Fibroblast of skin of back (primary cell): ENCODE data around the gene HECTD2. TPM values are rescaled to one million over a fixed set of nuclear protein-coding genes. Genes with fewer than 3 reads are reported as not detected.
"Not testable (repeated sequence)": the region's sequence is repeated elsewhere in the genome, so short reads cannot be mapped to it uniquely, and the experiment has no call there.

Experiments
- DNase-seq: peaks from one replicate; pipeline ENCODE4 v3.0.0-alpha.2; 2013
- polyA plus RNA-seq, 2 experiments: library from polyadenylated mRNA; unstranded; fragments of 120-200 nt; gene quantifications; one replicate each; pipeline ENCODE4 v1.2.1, GENCODE V29; 2013; ENCODE audit not compliant: insufficient read length in 2 of 2

Gene HECTD2, protein sequence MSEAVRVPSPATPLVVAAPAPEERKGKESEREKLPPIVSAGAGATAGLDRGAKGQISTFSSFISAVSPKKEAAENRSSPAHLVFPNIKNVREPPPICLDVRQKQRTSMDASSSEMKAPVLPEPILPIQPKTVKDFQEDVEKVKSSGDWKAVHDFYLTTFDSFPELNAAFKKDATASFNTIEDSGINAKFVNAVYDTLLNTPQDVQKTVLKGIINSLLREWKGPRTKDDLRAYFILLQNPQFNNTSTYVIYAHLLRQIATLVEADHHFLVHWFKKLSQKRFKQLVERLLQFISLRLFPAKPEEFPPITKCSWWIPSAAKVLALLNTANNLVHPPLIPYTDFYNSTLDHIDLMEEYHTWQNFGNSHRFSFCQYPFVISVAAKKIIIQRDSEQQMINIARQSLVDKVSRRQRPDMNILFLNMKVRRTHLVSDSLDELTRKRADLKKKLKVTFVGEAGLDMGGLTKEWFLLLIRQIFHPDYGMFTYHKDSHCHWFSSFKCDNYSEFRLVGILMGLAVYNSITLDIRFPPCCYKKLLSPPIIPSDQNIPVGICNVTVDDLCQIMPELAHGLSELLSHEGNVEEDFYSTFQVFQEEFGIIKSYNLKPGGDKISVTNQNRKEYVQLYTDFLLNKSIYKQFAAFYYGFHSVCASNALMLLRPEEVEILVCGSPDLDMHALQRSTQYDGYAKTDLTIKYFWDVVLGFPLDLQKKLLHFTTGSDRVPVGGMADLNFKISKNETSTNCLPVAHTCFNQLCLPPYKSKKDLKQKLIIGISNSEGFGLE
- 8.2 TPM for polyA plus RNA-seq (2013, experiment 1 of 2; ENCODE audit: insufficient read length)
- 12.2 TPM for polyA plus RNA-seq (2013, experiment 2 of 2; ENCODE audit: insufficient read length)

DNA sequence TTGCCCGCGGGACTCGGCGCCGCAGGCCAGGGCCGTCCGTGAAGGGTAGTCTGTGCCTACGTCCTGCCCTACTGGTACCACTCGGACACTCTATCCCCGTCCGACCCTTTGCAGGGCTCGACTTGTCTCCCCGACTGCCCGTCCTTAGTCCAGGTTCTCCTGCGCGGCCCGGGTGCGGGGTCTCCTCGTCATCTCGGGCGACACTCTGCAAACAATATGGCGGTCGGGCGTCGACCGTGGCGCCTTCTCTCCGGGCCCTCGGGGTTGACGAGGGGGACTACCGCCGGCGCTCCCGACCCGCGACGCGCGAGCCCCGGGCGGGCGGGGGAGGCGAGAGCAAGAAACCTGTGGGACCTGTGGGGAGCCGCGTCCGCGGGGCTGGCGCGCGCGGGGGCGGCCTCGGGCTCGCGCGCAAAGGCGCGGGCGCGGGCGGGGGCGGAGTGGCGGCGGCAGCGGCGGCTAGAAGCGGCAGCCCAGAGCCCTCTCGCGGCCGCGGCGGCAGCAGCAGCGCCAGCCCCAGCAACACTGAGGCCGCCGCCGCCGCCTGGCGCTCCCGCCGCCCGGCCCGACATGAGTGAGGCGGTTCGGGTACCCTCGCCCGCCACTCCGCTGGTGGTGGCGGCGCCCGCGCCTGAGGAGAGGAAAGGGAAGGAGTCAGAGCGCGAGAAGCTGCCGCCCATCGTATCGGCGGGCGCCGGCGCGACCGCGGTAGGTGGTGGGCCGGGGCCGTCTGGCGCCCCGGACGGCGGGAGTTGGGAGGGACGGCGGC is at the start of gene HECTD2:
TSS of gene HECTD2 (plus strand) at position 476 of the 769 bp plus-strand sequence. CDS start at position 571, 95 bp downstream.
- peak; percentile 81 for DNase-seq

DNA sequence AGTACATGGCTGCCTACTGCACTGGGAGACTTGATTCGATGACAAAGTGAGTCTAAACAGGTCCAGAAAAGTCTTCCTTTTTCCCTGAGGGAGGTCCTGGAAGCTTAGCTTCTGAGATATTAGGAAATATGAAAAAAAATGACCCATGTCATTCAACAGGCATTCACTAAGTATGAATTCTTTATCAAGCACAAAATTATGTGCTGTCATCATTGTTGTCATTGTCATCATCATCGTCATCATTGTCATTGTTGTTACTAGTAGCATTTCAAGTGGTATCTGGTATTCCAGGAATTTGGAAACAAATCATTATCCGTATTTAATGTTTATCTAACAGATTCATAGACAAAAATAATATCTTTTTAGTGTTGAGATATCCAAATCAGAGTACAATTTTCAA is 49.7 kb upstream of the HECTD2 start:
- DNase-seq: peak; percentile 86

DNA sequence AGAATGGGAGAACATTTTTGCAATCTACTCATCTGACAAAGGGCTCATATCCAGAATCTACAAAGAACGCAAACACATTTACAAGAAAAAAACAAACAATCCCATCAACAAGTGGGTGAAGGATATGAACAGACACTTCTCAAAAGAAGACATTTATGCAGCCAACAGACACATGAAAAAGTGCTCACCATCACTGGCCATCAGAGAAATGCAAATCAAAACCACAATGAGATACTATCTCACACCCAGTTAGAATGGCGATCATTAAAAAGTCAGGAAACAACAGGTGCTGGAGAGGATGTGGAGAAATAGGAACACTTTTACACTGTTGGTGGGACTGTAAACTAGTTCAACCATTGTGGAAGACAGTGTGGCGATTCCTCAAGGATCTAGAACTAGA is 44.6 kb upstream of the HECTD2 start:
- not testable (repeated sequence) for DNase-seq

DNA sequence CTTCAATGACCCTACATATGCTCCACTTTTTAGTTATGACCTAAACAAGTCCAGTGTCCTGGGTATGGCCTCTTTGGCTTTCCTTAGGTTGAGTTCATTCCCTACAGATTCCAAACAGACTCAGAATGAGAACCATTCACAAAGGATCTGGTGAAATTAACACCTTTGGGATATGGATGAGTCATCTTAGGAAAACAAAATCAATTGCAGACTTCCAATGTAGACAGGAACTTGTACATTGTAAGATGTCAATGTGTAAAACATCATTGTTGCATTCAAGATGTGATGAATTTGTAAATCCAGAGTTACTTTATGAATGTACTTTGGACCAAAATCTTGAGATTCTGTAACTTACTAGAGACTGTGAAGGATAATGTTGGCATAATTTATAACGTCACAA is 43.4 kb upstream of the HECTD2 start:
- no peak for DNase-seq

DNA sequence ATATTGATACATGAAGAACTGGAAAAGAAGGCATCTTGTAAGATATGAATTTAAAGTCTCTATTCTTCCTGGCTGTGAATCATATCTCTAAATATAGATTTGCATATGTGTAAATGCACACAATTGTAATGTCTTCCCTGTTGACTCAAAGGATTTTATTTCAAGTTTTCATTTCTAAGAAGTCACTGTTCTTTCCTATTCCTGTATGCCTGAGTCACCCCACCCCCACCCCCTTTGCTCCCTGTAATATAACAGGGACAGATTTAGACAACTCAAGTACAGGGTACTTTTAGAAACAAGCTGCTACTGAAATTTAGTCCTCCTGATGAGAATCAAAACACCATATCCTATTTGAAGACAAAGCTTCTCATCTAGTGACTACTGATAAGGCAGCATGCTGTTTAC is 43.0 kb upstream of the HECTD2 start:
- peak; percentile 60 for DNase-seq

DNA sequence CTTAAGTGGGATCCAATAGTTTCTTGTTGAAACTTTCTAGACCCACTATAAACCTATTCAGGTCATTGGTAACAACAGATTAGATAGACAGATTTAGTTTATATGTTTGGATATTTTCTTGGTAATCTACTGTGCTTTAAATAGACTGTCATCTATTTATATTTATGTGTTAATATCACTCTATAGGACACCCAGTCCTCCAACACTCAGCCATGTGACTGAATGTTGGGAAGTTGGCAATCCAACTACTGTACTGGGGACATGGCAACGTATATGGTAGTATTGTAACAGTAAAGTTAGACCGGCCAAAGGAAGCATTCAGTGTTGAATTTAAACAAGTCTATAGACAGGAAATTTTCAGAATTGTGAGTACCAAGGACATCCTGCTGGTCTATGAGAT is 42.6 kb upstream of the HECTD2 start:
- DNase-seq: no peak

DNA sequence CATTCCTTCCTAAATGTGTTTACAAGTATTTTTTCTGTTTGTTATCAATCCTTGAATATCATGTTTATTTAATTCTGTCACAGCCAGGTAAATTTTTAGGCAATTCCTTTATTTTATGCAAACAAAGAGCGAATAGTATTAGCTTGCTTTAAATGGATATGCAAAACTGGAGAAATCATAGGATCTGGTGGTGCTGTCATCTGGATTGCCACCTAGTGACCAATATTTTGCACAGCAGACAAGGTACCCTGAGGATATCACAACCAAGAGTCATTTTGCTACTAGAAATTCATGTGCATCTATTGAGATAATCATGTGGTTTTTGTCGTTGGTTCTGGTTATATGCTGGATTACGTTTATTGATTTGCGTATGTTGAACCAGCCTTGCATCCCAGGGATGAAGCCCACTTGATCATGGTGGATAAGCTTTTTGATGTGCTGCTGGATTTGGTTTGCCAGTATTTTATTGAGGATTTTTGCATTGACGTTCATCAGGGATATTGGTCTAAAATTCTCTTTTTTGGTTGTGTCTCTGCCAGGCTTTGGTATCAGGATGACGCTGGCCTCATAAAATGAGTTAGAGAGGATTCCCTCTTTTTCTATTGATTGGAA is 40.1 kb upstream of the HECTD2 start:
- DNase-seq: peak; percentile 52

DNA sequence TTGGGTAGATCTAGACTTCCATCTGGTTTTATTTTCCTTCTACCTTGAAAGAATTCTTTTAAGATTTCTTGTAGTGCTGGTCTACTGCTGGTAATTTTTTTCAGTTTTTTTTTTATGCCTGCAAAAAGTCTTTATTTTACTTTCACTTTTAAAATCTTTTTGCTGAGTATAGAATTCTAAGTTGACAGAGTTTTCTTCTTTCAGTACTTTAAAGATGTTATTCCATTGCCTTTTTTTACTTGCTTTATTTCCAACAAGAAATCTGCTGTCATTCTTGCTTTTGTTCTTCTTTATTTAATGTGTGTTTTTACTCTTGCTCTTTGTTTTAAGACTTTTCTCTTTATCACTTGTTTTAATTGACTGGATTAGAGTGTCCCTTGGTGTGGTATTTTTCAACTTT is 36.1 kb upstream of the HECTD2 start:
- no peak for DNase-seq

DNA sequence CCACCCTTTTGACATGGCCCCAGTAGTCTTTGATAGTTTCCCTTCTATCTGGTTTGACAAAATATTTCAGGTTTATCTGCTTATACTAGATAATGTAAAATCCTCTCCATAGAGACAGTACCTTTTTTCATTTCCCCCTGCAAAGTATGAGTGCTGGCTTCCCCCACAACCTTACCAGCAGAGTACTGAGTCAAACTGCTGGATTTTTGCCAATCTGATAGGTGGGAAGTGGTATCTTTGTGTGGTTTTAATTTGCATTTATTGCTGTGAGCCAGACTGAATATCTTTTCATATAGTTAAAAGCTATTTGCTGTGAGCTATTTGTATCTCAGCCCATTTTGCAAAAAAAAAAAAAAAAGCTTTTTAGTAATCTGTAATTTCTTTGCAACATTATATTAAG is 32.1 kb upstream of the HECTD2 start:
- DNase-seq: no peak

DNA sequence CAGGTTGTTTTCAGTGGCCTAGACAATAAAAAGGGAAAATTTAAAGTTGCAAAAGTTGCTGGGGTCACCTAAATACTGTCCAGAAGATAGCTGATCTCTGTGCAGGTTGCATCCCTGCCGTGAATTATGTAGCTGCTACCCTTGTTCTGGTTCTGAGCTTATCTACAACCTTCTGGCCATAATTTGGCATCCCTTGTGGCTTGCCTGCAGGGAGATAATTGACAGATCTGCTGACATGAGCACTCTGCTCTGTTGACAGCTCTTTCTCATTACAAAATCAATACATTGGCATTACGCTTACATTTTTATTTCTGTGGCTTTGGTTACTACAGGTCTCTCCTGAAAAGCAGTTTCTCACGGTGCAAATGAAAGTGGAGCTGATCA is 29.3 kb upstream of the HECTD2 start:
- no peak for DNase-seq

DNA sequence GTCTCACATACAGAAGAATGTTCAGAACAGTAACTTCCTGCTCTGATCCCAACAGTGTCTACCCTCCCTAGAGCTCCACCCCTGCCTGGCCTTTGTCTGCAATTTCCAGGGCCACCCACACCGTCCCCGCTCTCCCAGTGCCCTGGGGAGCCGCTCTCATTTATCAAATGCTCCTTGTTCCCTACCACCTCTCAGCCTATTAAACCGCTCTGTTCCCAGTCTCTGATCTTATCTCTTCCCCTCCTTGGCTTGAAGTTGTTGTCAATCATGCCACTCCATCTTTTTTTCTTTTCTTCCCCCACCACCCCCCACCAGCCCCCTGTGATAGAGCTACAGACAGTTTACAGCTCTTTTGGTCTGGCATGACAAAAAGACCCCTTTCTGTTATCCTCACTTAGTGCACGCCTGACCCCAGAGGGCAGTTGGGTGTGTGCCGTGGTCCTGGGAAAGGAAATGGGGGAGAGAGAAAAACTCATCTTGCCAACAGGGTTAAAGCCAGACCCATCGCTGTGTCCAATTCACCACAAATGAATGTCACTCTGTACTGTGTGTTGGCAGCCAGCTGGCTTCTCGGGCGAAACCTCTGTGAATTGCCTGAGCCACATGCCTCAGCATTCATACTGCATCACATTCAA is 28.8 kb upstream of the HECTD2 start:
- peak; percentile 34 for DNase-seq

DNA sequence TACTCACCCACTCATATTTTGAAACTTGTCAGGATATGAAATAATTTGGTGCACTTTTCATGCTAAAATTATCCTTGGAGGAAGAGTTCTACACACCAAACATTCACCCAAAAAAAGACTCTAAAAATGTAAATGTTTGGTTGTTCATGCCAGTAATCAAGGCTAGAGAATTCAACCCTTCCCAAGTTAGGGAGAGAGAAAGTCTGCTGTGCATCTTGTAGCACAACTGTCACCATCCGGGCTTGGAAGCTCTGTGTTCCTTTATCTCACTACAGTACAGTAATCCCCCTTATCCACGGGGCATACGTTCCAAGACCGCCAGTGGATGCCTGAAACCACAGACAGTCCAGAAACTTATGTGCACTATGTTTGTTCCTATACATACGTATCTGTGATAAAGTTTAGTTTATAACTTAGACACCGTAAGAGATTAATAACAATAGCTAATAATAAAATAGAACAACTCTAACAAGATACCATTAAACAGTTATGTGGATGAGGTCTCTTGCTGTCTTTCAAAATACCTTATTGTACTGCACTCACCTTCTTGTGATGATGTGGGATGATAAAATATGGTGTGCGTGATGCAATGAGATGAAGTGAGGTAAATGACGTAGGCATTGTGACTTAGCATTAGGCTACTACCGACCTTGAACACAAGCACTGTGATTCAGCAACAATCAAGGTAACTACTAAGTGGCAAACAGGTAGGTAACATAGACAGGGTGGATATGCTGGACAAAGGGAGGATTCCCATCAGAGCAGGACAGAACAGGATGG is 24.6 kb upstream of the HECTD2 start:
- DNase-seq: no peak

DNA sequence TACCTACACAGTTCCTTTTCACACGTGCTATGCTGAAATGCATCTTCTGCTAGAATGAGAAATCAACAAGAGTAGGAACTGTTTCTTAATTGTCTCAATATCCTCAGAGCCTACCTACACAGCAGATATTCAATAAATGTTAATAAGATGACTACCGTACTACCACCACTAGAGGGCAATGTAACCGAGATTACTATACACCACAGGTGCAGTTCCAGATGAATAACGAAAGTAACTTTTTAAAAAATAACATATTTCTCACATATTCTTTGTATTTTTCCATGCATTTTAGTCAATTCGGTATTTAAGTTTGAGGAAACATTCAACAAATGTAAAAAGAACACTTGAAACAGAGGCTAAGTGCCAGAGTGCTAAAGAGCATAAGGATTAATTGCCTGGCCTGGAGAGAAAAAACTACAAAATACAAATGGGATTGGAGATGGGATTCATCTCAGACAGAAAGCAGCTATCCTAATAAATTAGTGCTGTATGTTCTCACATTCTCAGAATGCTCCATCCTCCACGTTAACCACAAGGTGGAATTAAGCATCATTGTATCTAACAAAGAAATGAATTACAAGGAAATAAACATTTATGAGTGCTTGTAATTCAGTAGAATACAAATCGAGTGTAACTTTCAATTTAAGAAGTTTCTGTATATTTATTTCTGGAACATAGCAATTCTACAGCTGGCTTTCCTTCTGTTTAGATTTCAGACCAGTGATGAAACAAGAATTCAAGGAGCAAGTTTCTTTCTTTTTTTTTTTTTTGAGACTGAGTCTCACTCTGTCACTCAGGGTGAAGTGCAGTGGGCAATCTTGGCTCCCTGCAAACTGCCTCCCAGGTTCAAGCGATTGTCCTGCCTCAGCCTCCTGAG is 20.3 kb upstream of the HECTD2 start:
- DNase-seq: peak; percentile 58

DNA sequence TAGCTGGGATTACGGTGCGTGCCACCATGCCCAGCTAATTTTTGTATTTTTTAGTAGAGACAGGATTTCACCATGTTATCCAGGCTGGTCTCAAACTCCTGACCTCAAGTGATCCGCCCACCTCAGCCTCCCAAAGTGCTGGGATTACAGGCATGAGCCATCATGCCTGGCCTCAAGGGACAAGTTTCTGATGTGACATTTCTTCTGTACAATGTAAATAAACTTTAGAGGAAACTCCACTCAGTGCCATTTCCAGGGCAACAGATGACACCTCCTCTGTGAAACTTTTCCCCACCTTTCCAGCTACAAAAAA is 19.7 kb upstream of the HECTD2 start:
- not testable (repeated sequence) for DNase-seq

DNA sequence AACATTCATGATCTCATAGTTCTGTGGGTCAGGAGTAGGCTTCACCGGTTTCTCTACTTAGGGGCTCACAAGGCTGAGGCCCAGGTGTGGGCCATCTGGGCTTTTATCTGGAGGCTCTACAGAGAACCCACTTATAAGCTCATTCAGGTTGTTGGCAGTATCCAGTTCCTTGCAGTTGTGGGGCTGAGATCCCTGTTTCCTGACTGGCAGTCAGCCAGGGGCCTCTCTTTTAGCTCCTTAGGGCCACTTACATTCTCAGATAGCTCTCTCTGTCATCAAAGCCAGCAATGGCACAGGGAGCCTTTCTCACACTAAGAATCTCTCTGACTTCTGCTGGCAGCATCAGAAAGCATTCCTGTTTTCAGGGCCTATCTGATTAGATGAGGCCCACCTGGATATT is 18.2 kb upstream of the HECTD2 start:
- DNase-seq: no peak

DNA sequence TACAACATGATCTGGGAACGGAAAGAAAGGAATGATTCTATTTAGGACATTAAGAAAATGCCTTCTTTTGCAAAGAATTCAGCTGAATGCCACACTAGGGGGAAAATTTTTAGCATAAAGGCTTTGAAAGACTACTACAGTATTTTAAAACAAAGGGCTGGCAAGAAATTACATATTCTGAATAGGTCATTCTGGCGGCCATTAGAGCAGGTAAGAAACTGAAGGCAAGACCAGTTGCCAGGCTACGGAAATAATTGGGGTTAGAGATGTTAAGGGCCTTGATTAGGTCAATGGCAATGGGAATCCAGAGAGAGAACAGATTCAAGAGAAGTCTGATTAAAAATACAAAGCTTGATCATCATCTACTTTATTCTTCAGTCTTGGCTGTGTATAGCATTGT is 3.8 kb upstream of the HECTD2 start:
- DNase-seq: no peak

DNA sequence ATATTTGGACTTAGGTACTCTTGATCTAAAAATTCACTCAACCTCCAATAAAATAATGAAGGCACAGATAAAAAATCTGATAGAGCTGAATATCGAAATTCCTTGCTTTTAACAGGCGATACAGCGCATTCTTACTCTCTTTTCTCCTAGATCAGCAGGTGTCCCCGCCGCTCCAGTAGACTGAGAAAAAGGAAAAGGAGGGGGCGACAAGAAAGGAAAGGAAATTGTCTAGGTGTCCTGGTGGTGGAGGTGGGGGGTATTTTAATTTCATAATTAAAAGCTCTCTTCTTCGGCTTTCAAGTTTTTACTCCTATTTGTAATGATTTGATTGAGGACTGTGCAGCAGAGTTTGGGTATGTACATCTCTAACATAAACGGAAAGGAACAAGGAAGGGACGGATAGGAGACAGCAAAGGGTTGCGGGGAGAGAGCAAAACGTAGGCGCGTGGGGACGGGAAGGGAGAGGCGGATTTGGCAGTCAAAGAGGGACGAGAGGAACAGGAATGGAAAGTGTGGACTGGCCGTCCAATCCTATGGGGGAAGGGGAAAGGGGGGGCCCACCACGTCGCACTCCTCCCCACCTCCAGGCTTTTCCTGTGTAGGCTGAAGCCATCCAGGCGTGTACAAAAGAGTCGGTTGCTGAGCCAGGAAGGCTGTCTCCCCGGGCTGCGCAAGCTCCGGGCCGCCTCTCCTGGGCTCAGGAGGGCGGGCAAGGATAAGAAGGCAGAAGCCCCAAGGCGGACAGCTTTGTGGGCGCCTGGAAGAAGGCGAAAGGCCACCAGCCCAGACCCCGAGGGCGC is 875 bp upstream of the HECTD2 start:
- peak; percentile 85 for DNase-seq

DNA sequence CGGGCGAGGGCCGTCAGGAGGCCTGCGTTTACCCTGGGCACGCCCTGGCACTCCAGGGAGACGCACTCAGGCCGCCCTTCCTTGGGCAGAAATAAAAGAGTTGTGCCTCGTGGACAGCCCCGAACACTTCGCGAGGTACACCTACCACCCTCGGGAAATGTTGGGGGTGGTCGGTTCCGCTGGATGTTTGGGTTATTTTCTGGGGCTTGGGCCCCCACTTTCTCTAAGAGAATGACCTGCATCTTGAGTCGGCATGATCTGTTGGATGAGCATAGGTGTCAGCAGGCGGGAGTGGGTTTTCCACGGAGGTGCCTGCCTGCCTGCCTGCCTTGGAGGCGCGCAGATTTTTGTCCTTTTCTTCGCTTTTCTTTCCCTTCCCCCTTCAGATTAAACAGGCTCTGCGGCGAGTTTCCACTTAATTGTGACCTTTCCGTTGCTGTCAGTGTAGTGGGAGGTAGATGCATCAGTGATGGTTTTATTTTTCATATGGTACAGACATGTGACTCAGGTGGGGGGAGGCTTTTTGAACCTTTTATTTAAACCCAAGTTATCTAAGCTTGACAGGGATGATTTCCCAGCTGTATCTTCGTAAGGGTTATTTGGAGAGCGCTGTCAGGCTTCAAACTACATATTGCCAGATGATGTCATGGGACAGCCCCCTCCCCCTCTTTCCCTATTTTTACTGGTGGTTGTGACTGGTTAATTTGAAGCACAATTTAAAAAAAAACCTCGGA is 661 bp downstream of the HECTD2 start:
- peak; percentile 43 for DNase-seq

DNA sequence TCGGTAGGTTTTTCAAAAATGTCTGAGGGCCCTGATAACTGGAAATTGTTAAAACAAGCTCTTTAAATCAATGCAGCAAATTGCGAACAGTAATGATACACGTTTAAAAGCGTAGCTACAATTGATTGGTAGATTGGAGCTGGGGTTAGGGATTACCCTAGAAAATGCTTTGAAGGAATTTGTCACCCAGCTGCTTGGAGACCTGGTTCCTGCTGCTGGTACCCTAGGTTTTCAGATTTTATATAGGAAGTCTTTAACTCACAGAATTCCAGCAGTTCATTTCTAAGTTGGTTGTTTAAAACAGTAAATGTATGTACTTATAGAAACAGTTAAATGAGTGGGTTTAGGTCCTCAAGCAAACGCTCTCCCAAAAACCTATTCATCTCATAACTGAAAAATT is 1.5 kb downstream of the HECTD2 start:
- no peak for DNase-seq
